ENCODE measurements around the gene BST1. TPM values are rescaled to one million over a fixed set of nuclear protein-coding genes. Genes with fewer than 3 reads are reported as not detected.

Gene BST1
- total RNA-seq, 1 experiment from 2014 or later, result 0.31 TPM

- TF ChIP-seq EZH2 (IDR thresholded peaks at IDR 0.05; ENCODE audit: low read depth) (no peak), CTCF (conservative IDR thresholded peaks at IDR 0.05) (no peak)
- ChIA-PET POLR2A (ENCODE audit: unreplicated experiment) (interaction anchor here (1.2 kb wide), 1 partner anchor 8 kb away, joined by 4 read pairs; no protein-coding TSS in a partner anchor), CTCF (no interaction called here)
- no peaks in the 10 kb centered on the region for H3K9me2 ChIP-seq (ENCODE audit: insufficient read depth)
- peak overlapping the region; percentile 79 for H3K4me3 ChIP-seq
- H3K4me1 ChIP-seq (replicated peaks; ENCODE audit: insufficient read depth), result peaks cover 39% of the 10 kb centered on the region
- peak overlapping the region; percentile 87 for H3K27ac ChIP-seq
- H3K4me2 ChIP-seq, result peak overlapping the region; percentile 76
- no TSS peak for BruUV-seq (replicated peaks)
- peaks cover 37% of the 10 kb centered on the region for H3K36me3 ChIP-seq (ENCODE audit: low read depth)
- H4K20me1 ChIP-seq (ENCODE audit: insufficient read depth), result no peaks in the 10 kb centered on the region
- H3K9me3 ChIP-seq (ENCODE audit: insufficient read depth, low read depth), result no peaks in the 10 kb centered on the region
- intact Hi-C loops (cut with micrococcal nuclease; ENCODE audit: unreplicated experiment), result no loop called here
- H3K79me2 ChIP-seq (ENCODE audit: low read depth), result peaks cover 68% of the 10 kb centered on the region
- peak overlapping the region; percentile 88; the same call in 1 of the 2 replicates for H2AFZ ChIP-seq
- H3K27me3 ChIP-seq (ENCODE audit: insufficient read depth, low read depth), result no peaks in the 10 kb centered on the region
- peaks cover 6% of the 10 kb centered on the region; the same call in 1 of the 2 replicates for H3F3A ChIP-seq (ENCODE audit: insufficient read depth, low read depth)
- no peak for DNase-seq
Measured at GRCh38 chr4:15682242-15683142, 20.4 kb upstream of the BST1 start.

DNA sequence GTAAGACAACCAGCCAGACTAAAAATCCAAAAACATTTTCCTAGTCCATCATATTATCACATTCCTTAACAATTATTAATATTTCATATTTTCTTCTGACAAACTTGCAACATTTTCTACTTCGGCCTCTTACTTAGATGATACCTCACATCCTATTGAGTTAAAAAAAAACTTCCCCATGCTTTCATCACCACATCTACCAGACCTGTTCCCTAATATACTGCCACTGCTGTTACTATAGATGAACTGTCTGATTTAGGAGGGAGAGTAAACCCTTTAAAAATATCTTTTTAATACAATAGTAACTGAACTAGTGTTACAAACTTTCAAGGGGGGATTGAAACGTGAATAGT, 19.7 kb upstream of the BST1 start:
- BruUV-seq (replicated peaks), result no TSS peak
- TF ChIP-seq CTCF (conservative IDR thresholded peaks at IDR 0.05) (no peak), EZH2 (IDR thresholded peaks at IDR 0.05; ENCODE audit: low read depth) (no peak)
- Histone ChIP-seq H3K4me2 (peak overlapping the region; percentile 76), H3K4me3 (peak overlapping the region; percentile 79; the same call in 1 of the 2 replicates), H3K9me2 (ENCODE audit: insufficient read depth) (no peaks in the 10 kb centered on the region), H4K20me1 (ENCODE audit: insufficient read depth) (no peaks in the 10 kb centered on the region), H3F3A (ENCODE audit: insufficient read depth, low read depth) (peaks cover 4% of the 10 kb centered on the region; the same call in 1 of the 2 replicates), H3K79me2 (ENCODE audit: low read depth) (peaks cover 63% of the 10 kb centered on the region), H3K27ac (no peak overlapping the region), H3K9me3 (ENCODE audit: insufficient read depth, low read depth) (no peaks in the 10 kb centered on the region), H2AFZ (no peak overlapping the region), H3K4me1 (replicated peaks; ENCODE audit: insufficient read depth) (peaks cover 33% of the 10 kb centered on the region), H3K27me3 (ENCODE audit: insufficient read depth, low read depth) (no peaks in the 10 kb centered on the region), H3K36me3 (ENCODE audit: low read depth) (peaks cover 38% of the 10 kb centered on the region)
- no peak for DNase-seq
- intact Hi-C loops (cut with micrococcal nuclease; ENCODE audit: unreplicated experiment), result no loop called here
- CTCF ChIA-PET, result no interaction called here
- POLR2A ChIA-PET (ENCODE audit: unreplicated experiment), result no interaction called here

DNA sequence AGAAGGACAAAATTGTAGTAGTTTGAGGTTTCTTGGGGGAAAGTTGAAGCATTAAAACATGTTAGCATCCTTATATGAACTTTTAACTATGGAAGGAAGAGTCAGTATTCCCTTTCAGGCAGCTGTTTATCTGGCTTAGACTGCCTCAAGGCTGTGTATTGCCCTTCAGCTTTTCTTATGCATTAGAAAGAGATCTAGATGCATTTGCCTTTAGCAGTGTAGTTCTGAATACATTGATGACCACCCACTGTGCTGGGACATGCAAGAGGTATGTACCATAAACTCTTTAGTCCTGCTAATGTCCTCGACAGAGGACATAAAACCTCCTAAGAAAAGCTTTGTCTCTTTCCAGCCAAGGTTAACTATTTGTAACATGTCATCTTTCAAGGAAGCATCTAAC, 18.4 kb upstream of the BST1 start:
- TF ChIP-seq EZH2 (IDR thresholded peaks at IDR 0.05; ENCODE audit: low read depth) (no peak), CTCF (conservative IDR thresholded peaks at IDR 0.05) (no peak)
- Histone ChIP-seq H3F3A (ENCODE audit: insufficient read depth, low read depth) (no peaks in the 10 kb centered on the region; the same call in 1 of the 2 replicates), H3K9me2 (ENCODE audit: insufficient read depth) (no peaks in the 10 kb centered on the region), H4K20me1 (ENCODE audit: insufficient read depth) (no peaks in the 10 kb centered on the region), H3K27ac (no peak overlapping the region), H3K79me2 (ENCODE audit: low read depth) (peaks cover 51% of the 10 kb centered on the region), H3K27me3 (ENCODE audit: insufficient read depth, low read depth) (no peaks in the 10 kb centered on the region), H3K4me3 (no peak overlapping the region), H3K4me1 (replicated peaks; ENCODE audit: insufficient read depth) (peaks cover 27% of the 10 kb centered on the region), H2AFZ (no peak overlapping the region), H3K9me3 (ENCODE audit: insufficient read depth, low read depth) (no peaks in the 10 kb centered on the region), H3K4me2 (no peak overlapping the region), H3K36me3 (ENCODE audit: low read depth) (peaks cover 38% of the 10 kb centered on the region)
- intact Hi-C loops (cut with micrococcal nuclease; ENCODE audit: unreplicated experiment), result no loop called here
- ChIA-PET CTCF (no interaction called here), POLR2A (ENCODE audit: unreplicated experiment) (no interaction called here)
- DNase-seq, result no peak
- BruUV-seq (replicated peaks), result no TSS peak
